HL-60 (cell line): ENCODE results near the gene SREBF1.

Experiments
- GABPA ChIP-seq: IDR thresholded peaks from 2 replicates; pipeline ENCODE4 v1.6.1; 2012; ENCODE audit warnings: low read depth
- POLR2AphosphoS5 ChIP-seq: IDR thresholded peaks from 2 replicates; pipeline ENCODE4 v1.6.1; 2012; ENCODE audit warnings: low read depth
- SPI1 ChIP-seq: IDR thresholded peaks from 2 replicates; pipeline ENCODE4 v1.6.1; 2012; ENCODE audit warnings: low read depth, mild to moderate bottlenecking, borderline replicate concordance
- TF ChIP-seq, protein P1 (sequence below): IDR thresholded peaks from one replicate; pipeline ENCODE4 v1.5.1; 2011; ENCODE audit warnings: low read length, control low read depth, inconsistent platforms; ENCODE audit not compliant: insufficient read depth
- TF ChIP-seq, protein P2 (sequence below): IDR thresholded peaks from 2 replicates; pipeline ENCODE4 v1.6.1; 2012; ENCODE audit warnings: low read depth; ENCODE audit not compliant: insufficient replicate concordance

DNA sequence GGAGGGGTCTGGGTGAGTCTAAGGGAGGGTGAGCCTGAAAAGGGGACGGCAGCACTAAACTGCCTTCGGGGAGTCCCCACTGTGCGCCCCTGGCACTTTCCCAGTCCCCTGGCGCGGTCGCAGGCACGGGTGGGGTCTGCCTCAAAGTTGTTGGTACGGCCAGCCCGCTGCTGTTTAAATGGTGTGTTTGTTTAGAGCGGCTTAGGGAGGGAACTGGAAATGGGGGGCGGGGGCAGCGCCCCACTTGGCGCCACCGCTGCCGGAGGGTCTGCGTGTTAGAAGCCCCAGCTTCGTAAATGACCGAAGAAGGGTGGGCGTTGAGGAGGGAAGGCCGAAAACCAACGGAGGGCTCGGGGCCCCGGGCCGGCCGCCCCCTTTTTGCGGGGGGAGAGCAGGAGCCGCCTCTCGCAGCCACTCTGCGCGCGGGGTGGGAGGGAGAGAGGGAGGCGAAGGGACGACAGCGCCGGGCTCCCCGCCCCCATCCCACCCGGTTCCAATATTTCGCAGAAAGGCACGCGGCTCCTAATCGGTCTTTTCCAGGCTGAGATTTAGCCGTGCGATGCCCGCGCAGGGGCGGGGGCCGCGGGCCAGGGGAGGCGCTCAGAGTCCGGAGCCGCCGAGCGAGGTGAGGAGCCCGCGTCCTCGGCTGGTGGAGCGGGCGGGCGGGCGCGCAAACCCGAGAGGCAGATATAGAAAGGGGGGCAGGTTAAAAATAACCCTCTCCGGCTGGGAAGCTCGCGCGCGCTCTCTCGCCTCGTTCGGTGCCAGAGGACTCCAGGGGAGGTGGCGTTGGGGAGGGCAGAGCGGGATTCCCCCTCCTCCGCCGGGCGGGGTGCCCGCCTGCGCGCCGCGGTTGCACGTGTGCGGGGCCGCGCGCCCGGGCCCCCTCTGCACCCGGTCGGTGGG lies 54.9 kb downstream of the SREBF1 start:
- TF ChIP-seq, protein P1, sequence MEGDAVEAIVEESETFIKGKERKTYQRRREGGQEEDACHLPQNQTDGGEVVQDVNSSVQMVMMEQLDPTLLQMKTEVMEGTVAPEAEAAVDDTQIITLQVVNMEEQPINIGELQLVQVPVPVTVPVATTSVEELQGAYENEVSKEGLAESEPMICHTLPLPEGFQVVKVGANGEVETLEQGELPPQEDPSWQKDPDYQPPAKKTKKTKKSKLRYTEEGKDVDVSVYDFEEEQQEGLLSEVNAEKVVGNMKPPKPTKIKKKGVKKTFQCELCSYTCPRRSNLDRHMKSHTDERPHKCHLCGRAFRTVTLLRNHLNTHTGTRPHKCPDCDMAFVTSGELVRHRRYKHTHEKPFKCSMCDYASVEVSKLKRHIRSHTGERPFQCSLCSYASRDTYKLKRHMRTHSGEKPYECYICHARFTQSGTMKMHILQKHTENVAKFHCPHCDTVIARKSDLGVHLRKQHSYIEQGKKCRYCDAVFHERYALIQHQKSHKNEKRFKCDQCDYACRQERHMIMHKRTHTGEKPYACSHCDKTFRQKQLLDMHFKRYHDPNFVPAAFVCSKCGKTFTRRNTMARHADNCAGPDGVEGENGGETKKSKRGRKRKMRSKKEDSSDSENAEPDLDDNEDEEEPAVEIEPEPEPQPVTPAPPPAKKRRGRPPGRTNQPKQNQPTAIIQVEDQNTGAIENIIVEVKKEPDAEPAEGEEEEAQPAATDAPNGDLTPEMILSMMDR: no peak
- TF ChIP-seq POLR2AphosphoS5 (no peak), SPI1 (no peak), GABPA (no peak)
- TF ChIP-seq, protein P2, sequence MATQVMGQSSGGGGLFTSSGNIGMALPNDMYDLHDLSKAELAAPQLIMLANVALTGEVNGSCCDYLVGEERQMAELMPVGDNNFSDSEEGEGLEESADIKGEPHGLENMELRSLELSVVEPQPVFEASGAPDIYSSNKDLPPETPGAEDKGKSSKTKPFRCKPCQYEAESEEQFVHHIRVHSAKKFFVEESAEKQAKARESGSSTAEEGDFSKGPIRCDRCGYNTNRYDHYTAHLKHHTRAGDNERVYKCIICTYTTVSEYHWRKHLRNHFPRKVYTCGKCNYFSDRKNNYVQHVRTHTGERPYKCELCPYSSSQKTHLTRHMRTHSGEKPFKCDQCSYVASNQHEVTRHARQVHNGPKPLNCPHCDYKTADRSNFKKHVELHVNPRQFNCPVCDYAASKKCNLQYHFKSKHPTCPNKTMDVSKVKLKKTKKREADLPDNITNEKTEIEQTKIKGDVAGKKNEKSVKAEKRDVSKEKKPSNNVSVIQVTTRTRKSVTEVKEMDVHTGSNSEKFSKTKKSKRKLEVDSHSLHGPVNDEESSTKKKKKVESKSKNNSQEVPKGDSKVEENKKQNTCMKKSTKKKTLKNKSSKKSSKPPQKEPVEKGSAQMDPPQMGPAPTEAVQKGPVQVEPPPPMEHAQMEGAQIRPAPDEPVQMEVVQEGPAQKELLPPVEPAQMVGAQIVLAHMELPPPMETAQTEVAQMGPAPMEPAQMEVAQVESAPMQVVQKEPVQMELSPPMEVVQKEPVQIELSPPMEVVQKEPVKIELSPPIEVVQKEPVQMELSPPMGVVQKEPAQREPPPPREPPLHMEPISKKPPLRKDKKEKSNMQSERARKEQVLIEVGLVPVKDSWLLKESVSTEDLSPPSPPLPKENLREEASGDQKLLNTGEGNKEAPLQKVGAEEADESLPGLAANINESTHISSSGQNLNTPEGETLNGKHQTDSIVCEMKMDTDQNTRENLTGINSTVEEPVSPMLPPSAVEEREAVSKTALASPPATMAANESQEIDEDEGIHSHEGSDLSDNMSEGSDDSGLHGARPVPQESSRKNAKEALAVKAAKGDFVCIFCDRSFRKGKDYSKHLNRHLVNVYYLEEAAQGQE: no peak
